GM12873 (cell line): ENCODE measurements around the gene RERE.

Experiments used
- TF ChIP-seq, protein P1 (sequence below): IDR thresholded peaks from 2 replicates; pipeline ENCODE4 v1.5.1; 2012; ENCODE audit warnings: low read depth, mild to moderate bottlenecking, moderate library complexity, low read length, control low read depth; ENCODE audit not compliant: insufficient read depth; ENCODE audit errors: missing control alignments

RERE gene

DNA sequence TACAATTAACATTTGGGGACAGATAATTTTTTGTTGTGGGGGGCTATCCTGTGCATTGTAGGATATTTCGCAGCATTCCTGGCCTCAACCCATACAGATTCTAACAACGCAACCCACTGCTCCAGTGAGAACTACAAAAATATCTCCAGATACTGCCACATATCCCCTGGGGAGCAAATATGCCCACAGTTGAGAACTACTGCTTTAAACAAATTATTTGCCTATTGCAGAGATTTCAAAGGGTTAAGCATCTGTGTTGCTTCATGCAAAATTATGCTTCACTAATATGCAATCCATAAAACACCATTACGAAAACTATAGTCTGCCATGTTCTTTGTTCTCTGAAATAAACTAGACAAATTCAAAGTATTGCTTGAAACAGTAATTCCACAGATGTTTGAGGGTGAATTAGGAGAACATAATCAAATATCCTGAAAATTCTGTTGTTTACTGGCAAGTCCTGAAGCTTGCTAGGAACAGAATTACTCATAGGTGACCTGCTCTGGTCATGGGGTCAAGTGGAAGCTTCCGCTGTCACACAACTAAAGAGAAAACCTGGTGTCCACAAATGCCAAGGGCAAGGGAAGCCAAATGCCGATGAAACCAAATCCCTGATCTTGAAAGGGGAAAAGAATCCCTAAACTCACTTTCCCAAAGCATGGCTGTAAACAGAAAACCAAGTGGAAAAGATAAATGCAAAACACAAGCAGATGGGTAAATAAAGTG lies 149.4 kb downstream of the RERE start:
- TF ChIP-seq, protein P1, sequence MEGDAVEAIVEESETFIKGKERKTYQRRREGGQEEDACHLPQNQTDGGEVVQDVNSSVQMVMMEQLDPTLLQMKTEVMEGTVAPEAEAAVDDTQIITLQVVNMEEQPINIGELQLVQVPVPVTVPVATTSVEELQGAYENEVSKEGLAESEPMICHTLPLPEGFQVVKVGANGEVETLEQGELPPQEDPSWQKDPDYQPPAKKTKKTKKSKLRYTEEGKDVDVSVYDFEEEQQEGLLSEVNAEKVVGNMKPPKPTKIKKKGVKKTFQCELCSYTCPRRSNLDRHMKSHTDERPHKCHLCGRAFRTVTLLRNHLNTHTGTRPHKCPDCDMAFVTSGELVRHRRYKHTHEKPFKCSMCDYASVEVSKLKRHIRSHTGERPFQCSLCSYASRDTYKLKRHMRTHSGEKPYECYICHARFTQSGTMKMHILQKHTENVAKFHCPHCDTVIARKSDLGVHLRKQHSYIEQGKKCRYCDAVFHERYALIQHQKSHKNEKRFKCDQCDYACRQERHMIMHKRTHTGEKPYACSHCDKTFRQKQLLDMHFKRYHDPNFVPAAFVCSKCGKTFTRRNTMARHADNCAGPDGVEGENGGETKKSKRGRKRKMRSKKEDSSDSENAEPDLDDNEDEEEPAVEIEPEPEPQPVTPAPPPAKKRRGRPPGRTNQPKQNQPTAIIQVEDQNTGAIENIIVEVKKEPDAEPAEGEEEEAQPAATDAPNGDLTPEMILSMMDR, result no peak

DNA sequence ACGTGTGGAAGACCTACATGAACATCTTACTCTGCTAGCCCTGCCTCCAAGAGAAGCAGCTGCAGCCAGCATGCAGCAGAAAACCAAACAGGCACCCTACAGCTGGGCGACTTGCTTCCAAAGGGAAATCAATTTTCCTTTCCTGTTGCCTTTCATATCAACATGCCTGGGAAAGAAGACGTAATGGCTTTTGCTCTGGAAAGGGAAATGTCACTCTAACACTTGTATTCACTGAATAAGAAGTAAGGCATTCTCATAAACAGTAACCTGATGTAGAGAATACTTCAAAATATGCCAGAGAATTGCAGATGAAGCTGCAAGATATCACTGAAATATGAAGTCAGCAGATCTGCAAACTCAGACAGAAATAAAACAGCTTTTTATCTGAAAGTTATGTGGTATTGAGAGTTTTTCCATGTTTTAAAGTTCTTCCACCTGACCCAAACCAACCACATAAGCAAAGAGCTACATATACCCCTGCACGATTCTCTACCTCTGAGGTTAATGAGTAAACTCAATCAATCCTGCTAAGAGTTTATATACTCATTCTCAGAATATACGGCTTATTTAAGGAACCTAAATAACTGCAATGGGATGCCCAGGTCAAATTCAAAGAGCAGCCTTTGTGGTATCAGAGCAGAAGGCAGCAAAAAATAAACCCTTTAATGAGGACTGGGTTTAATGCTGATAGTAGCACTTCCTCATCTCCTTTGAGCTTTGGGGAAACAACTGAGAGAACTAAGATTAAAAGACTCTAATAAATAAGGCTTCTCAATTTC lies 150.9 kb downstream of the RERE start:
- TF ChIP-seq, protein P1, result no peak

DNA sequence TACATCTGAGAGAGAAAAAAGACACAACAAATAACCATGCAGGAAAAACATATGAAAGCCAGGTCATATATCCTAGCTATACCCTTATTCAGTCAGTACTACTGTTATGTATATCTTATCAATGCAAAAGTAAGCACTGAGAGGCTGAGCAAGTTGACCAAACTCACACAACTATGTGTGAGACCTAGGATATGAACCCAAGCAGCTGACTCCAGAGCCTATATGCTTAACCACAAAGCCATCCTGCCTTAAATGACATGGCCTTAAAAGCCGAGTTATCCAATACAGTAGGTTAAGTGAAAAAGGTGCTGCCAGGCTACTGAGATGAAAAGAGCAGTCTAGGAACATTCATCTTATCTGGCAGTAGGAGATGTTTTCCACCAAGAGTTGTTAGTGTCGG lies 151.6 kb downstream of the RERE start:
- TF ChIP-seq, protein P1, result no peak

DNA sequence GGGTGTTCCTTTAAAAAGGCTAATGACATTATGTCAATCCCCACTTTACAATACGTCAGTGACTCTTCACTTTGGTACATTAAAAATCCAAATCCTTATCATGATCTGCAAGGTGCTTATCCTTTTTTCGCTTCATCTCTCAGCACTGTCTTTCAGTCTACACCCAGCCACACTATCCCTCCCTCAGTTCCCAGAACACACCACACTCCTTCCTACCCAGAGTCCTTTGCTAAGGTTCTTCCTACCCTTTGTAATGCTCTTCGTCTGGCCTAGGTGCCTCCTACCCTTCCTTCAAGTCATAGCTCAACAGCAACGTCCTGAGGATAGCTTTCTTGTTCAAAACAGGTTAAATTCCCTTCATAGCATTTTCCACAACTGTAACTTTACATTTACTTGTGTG lies 152.6 kb downstream of the RERE start:
- TF ChIP-seq, protein P1, result no peak

DNA sequence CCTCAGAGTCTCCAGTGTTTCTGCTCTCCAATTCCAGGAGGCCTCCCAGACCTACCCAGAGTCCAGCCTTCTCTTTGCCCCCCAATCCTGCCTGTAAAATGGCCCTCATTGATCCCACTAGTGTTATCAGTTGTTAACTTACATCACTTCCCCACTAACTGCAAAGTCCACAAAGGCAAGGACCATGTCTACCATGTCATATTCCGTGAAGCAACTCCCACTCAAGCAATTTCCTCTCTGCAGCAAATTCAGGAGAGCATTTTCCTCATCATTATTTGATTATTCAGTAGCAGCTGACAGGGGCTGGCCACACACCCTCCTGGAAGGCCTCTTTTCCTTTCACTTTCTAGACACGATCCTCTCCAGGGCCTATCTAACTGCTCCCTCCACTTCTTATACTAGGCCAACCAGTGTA lies 153.5 kb downstream of the RERE start:
- TF ChIP-seq, protein P1, result no peak

DNA sequence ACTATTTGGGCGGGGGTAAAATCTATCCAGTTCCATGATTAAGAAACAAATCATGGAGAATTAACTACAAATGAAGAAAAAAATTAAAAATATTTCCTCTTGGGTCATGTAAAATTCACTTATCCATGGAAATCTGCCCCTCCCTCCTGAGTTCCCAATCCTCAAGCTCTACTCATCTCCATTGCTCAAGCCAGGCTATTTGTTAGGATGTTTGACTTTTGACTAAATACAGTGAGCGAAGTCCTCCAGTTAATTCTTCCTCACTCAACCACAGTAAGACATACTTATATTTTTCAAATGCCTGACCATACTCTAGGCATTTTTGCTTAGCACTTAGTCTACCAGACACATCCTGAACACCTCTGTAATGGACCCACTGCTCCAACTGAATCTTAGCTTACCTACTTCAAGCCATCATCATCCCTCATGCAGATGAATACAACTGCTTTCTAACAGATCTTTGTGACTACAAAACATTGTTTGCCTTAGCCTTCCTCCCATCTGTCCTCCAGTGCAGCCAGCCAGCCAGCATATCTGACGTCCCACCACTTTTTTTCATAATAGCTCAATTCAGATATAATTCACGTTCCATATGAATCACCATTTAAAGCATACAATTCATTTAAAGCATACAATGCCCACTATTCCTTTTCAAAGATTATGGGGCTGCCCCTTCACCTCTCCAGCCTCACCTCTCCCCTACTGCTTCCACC lies 154.2 kb downstream of the RERE start:
- TF ChIP-seq, protein P1, result no peak
